GM19463 (cell line): ENCODE results near the gene PRAMEF12.
"Not testable (repeated sequence)": the region's sequence is repeated elsewhere in the genome, so short reads cannot be mapped to it uniquely, and the experiment has no call there.

Experiments used
- ATAC-seq: cut with Tn5 transposase; IDR thresholded peaks from one replicate; pipeline ENCODE4 v1.9.1; 2021; ENCODE audit warnings: mild to moderate bottlenecking, moderate library complexity; ENCODE audit not compliant: unreplicated experiment

The PRAMEF12 gene

GRCh38 chr1:12770620-12771019, 2.9 kb upstream of the PRAMEF12 start:
- ATAC-seq = no peak

- no peak for ATAC-seq
These were observed 2.4 kb upstream of the PRAMEF12 start for GRCh38 chr1:12771186-12771585.

- ATAC-seq = no peak
These were observed 1.0 kb upstream of the PRAMEF12 start for GRCh38 chr1:12772520-12772919.

- ATAC-seq = no peak
These were observed 1.3 kb downstream of the PRAMEF12 start for GRCh38 chr1:12774801-12775345.

- no peak for ATAC-seq
These were observed 1.9 kb downstream of the PRAMEF12 start for GRCh38 chr1:12775443-12775842.

GRCh38 chr1:12776801-12777557, 3.4 kb downstream of the PRAMEF12 start:
- ATAC-seq = no peak

GRCh38 chr1:12778061-12778460, 4.5 kb downstream of the PRAMEF12 start:
- no peak for ATAC-seq

GRCh38 chr1:12778907-12779306, 5.4 kb downstream of the PRAMEF12 start:
- no peak for ATAC-seq

GRCh38 chr1:12781488-12781887, 8.0 kb downstream of the PRAMEF12 start:
- ATAC-seq = not testable (repeated sequence)

GRCh38 chr1:12783783-12784182, 10.2 kb downstream of the PRAMEF12 start:
- ATAC-seq = not testable (repeated sequence)

GRCh38 chr1:12784729-12785128, 11.2 kb downstream of the PRAMEF12 start:
- not testable (repeated sequence) for ATAC-seq

GRCh38 chr1:12791097-12791496, 17.6 kb downstream of the PRAMEF12 start, which contains the start of gene PRAMEF1:
PRAMEF1 (plus strand) TSS chr1:12791397; CDS start chr1:12793228, 1,831 bp downstream.
- ATAC-seq = not testable (repeated sequence)

GRCh38 chr1:12798911-12799310, 25.4 kb downstream of the PRAMEF12 start:
- ATAC-seq = no peak

GRCh38 chr1:12799730-12800129, 26.2 kb downstream of the PRAMEF12 start:
- no peak for ATAC-seq

- no peak for ATAC-seq
These were observed 36.4 kb downstream of the PRAMEF12 start for GRCh38 chr1:12809933-12810332.

GRCh38 chr1:12810691-12811408, 37.3 kb downstream of the PRAMEF12 start:
- ATAC-seq = no peak

GRCh38 chr1:12811409-12811784, 37.9 kb downstream of the PRAMEF12 start:
- no peak for ATAC-seq

GRCh38 chr1:12819061-12819460, 45.5 kb downstream of the PRAMEF12 start:
- ATAC-seq = not testable (repeated sequence)
